Ishikawa (cell line): ENCODE results near the gene CDHR4.

ENCODE experiments used
- CEBPB ChIP-seq: IDR thresholded peaks from 2 replicates; pipeline ENCODE4 v1.6.1; 2012
- CREB1 ChIP-seq: IDR thresholded peaks from 2 replicates; pipeline ENCODE4 v1.6.1; 2012; ENCODE audit warnings: low read depth
- EGR1 ChIP-seq: IDR thresholded peaks from 2 replicates; pipeline ENCODE4 v1.6.1; 2012
- EP300 ChIP-seq: IDR thresholded peaks from 2 replicates; pipeline ENCODE4 v1.6.1; 2012; ENCODE audit warnings: borderline replicate concordance
- FOXM1 ChIP-seq: IDR thresholded peaks from 2 replicates; pipeline ENCODE4 v1.6.1; 2012; ENCODE audit warnings: low read depth, borderline replicate concordance
- MAX ChIP-seq: IDR thresholded peaks from 2 replicates; pipeline ENCODE4 v1.6.1; 2012
- NFIC ChIP-seq: IDR thresholded peaks from 2 replicates; pipeline ENCODE4 v1.6.1; 2012
- RAD21 ChIP-seq: IDR thresholded peaks from 2 replicates; pipeline ENCODE4 v1.6.1; 2012; ENCODE audit warnings: low read depth
- REST ChIP-seq: IDR thresholded peaks from 2 replicates; pipeline ENCODE4 v1.6.1; 2012; ENCODE audit warnings: low read depth, mild to moderate bottlenecking
- TAF1 ChIP-seq: IDR thresholded peaks from 2 replicates; pipeline ENCODE4 v1.6.1; 2012; ENCODE audit warnings: low read depth, mild to moderate bottlenecking
- TCF12 ChIP-seq: IDR thresholded peaks from 2 replicates; pipeline ENCODE4 v1.6.1; 2012; ENCODE audit warnings: low read depth
- TEAD4 ChIP-seq: IDR thresholded peaks from 2 replicates; pipeline ENCODE4 v1.6.1; 2012
- USF1 ChIP-seq: IDR thresholded peaks from 2 replicates; pipeline ENCODE4 v1.6.1; 2012
- YY1 ChIP-seq: IDR thresholded peaks from 2 replicates; pipeline ENCODE4 v1.6.1; 2012; ENCODE audit warnings: low read depth
- ZBTB7A ChIP-seq: IDR thresholded peaks from 2 replicates; pipeline ENCODE4 v1.6.1; 2012; ENCODE audit warnings: low read depth

CDHR4 gene

GRCh38 chr3:49771340-49771938, 28.2 kb downstream of the CDHR4 start:
- TF ChIP-seq TCF12 (no peak), ZBTB7A (no peak), MAX (no peak), YY1 (no peak), NFIC (no peak), TAF1 (no peak), REST (no peak), CREB1 (no peak), USF1 (no peak), EP300 (no peak), TEAD4 (no peak), FOXM1 (no peak), RAD21 (no peak), EGR1 (no peak), CEBPB (no peak)

GRCh38 chr3:49769926-49770325, 29.7 kb downstream of the CDHR4 start:
- TF ChIP-seq CREB1, result no peak
- no peak for TF ChIP-seq FOXM1
- TF ChIP-seq ZBTB7A, result no peak
- no peak for TF ChIP-seq EGR1
- TF ChIP-seq REST, result no peak
- no peak for TF ChIP-seq EP300
- TF ChIP-seq TEAD4, result no peak
- no peak for TF ChIP-seq YY1
- no peak for TF ChIP-seq TAF1
- no peak for TF ChIP-seq TCF12
- TF ChIP-seq NFIC, result no peak
- TF ChIP-seq RAD21, result no peak
- TF ChIP-seq USF1, result no peak
- TF ChIP-seq CEBPB, result no peak
- TF ChIP-seq MAX, result no peak

GRCh38 chr3:49769286-49769915, 30.3 kb downstream of the CDHR4 start:
- TF ChIP-seq TEAD4, result no peak
- no peak for TF ChIP-seq YY1
- no peak for TF ChIP-seq RAD21
- no peak for TF ChIP-seq FOXM1

GRCh38 chr3:49763981-49764380, 35.7 kb downstream of the CDHR4 start:
- TF ChIP-seq YY1 (no peak), EGR1 (no peak)

GRCh38 chr3:49761661-49762060, 38.0 kb downstream of the CDHR4 start:
- TF ChIP-seq NFIC (no peak), RAD21 (no peak), EP300 (no peak)

GRCh38 chr3:49759226-49759625, 40.4 kb downstream of the CDHR4 start:
- TF ChIP-seq MAX (no peak), ZBTB7A (no peak)

- TF ChIP-seq MAX, result no peak
- TF ChIP-seq EP300, result no peak
- TF ChIP-seq EGR1, result no peak
- TF ChIP-seq NFIC, result no peak
- no peak for TF ChIP-seq ZBTB7A
- no peak for TF ChIP-seq YY1
- TF ChIP-seq TEAD4, result no peak
- TF ChIP-seq USF1, result no peak
- TF ChIP-seq FOXM1, result no peak
- TF ChIP-seq TAF1, result no peak
- no peak for TF ChIP-seq RAD21
- no peak for TF ChIP-seq TCF12
- TF ChIP-seq CREB1, result no peak
- no peak for TF ChIP-seq REST
- TF ChIP-seq CEBPB, result no peak
Observed at GRCh38 chr3:49757197-49757596, 42.5 kb downstream of the CDHR4 start.
